GM19035 (cell line): ENCODE measurements around the gene MARCHF3.
"Not testable (repeated sequence)": the region's sequence is repeated elsewhere in the genome, so short reads cannot be mapped to it uniquely, and the experiment has no call there.

ENCODE experiments used
- ATAC-seq: cut with Tn5 transposase; IDR thresholded peaks from one replicate; pipeline ENCODE4 v1.9.1; 2021; ENCODE audit not compliant: unreplicated experiment

The MARCHF3 gene

DNA sequence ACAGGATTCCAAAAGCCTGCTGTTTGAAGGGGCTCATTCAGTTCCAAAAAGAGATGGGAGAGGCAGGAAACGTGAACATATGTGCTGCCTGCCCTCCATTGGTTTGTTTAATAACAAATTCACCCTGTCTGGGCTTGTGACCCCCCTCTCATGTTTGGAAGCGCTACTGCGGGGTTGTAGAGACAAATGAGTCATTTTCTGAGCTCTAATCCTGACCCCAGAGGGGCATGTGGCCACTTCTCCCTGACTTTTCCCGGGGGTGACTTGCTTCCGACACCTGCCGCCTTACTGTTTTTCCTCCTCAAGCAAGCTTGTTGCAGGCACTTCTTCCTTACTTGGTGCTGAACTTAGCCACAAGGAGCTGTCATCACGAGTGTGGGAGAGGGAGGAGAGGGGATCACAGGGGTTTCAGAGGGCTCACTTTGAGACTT is 177.5 kb downstream of the MARCHF3 start:
- no peak for ATAC-seq

DNA sequence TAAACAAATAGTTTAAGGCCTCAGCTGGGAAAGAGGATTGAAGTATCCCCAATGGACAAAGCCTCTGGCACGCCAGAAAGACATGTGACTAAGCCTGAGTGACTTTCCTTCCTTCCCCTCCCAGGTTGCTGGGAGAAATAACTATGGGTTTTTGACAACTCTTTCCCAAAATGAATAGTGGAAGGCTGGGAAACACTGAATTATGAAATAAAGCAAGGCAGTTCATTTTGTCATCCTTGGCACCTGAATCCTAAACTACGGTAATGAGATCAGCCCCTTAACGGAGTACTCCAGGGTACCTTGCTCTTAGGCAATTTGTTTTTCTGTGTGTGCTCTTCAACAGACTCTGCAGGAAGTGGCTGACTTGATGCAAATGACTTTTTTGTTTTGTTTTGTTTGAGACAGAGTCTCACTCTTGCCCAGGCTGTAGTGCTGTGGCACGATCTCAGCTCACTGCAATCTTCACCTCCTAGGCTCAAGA is 178.2 kb downstream of the MARCHF3 start:
- peak; percentile 87 for ATAC-seq

DNA sequence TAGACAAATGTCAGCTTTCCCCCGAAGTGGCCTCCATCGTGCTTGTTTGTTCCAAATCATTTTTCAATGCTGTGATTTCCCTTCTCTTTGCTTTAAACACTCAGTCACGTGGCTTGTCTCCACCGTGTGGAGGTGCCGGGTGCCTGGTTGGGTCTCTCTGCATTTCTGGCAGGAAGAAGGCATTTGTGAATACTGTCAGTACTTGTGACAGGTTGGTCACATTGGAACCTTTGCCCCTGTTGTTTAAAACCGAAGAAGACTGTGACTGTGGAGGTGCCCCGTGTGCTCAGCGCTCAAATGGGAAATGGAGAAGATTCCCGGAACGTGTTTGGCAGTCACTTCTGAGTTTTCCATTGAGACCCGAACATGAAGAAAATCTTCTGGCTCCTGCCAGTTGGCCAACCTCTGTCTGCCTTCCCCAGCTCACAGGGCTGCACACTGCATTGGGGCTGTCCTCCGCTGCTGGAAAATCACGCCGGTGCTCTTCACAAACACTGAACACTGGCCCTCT is 178.8 kb downstream of the MARCHF3 start:
- ATAC-seq, result no peak

DNA sequence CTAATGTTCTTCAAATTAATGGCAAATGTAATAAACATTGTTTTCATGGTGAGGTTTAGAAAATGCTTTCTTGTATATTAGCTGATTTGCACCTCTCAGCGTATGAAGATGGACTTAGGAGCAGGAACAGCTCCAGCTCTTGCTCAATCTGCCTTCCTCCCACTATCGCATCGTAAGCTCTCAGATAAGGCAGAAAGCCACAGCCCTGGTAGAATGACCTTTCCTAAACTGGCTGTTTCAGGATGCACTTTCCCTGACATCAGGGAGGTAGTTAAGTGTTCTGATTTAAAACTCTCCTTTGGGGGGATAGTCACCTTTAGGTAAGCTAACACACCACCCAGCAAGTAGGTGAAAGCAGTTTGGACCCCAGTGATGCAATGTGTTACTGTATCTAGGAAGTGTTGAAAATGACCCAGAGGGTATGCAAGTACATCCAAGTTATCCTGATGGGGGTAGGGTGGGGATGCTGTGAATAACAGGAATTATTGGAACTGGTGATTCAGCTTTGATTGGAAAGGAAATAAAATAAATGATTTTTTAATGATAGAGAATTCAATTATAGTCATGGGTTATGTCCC is 181.2 kb downstream of the MARCHF3 start:
- ATAC-seq, result no peak

DNA sequence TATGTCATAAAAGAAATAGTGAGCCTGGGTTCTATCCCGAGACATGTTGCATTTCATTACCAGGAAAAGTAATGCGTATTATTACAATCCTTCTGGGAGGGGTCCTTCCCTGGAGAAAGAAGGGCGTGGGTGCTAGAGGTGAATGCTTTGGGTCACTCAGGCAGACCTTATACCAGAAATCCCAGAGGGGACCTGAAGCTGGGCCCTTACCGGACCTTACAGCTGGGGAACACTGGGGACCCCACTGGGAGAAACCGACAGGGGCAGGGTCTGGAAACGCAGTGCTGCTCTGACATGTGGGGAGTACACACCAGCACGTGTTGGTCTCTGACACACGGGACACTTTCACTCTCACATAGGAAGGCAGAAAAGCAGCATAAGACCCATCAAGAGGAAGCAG is 182.1 kb downstream of the MARCHF3 start:
- ATAC-seq, result no peak

DNA sequence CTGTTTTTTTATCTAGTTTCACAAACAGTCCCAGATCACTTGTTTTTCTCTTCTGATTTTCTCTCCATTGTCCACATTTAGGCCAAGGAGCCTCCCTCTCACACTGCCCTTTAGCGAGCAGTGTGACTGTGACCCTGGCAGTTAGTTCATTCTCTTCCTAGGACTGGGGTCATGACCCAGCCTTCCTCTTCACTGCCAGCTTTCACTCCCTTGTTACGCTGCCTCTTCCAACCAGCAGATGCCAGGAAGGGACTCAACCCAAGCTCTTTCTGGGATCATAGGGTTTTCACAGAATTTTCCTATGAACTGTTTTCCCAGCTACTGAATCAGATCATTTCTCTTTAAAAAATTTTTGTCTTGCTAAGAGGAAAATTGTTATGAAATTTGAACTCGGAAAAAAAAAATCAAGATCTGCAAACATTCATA is 182.5 kb downstream of the MARCHF3 start:
- no peak for ATAC-seq

DNA sequence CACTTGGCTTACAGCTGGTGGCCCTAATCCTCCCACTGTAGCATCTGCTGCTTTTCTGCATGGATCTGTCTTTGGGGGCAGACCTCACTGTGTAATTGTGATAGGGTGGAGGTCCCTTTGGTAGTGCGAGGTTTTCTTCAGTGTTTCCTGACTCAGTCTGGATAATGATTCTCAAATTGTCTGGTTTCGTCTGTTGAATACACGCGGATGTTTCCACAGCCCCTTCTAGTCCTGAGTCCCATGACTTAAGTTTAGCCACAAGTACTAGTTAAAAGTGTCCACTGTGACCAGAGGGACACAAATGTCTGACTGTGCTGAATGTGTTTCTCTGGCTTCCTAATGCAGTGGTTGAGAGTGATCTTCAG is 182.9 kb downstream of the MARCHF3 start:
- no peak for ATAC-seq

DNA sequence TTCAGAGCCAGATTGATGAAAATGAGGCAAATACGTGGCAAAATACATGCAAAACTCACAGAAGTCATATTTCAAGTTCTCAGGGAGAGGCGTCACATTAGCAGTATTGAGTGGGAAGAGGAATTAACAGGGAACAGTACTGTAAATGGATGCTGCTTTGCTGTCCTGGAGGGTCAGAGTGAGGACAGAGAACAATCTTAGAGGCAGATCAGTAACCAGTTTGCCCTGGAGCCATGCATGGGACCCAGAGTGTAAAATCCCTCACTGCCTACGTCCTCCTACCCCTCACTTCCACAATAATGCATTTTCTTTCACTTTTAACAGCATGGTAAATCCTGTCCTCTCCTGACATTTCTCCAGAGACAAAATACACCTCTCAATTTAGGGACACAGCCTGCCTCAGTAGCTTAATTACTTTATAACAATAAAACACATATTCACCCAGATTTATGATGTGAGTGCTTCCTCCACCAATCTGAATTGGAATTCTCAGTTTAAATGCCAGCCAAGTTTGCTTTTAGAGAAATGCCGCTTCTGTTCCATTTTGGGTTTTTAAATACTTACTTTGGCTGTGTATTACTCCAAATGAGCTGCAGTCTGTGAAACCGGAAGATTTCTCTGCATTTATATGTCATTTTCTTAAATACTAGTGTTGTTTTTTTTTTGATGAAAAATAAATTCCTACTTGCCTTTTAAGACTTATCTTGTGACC is 183.5 kb downstream of the MARCHF3 start:
- ATAC-seq, result no peak

DNA sequence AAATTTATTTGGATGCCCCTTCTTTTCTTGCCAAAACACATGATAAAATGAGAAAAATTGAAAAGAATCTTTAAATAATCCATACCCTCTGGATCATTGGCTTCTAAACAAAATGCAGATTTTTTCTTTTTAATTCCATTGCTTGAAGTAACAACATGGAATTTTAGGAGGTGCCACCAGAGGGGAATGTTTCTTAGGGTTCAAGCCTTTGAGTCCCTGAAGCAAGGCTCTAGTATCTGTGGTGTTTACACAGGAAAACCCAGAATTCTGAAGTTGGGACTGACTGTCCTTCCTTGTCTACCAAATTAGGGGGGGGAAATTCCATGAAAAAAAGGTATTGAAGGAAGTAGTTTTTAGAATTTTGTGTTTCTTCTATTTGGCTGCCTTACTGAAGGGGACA is 184.0 kb downstream of the MARCHF3 start:
- no peak for ATAC-seq

DNA sequence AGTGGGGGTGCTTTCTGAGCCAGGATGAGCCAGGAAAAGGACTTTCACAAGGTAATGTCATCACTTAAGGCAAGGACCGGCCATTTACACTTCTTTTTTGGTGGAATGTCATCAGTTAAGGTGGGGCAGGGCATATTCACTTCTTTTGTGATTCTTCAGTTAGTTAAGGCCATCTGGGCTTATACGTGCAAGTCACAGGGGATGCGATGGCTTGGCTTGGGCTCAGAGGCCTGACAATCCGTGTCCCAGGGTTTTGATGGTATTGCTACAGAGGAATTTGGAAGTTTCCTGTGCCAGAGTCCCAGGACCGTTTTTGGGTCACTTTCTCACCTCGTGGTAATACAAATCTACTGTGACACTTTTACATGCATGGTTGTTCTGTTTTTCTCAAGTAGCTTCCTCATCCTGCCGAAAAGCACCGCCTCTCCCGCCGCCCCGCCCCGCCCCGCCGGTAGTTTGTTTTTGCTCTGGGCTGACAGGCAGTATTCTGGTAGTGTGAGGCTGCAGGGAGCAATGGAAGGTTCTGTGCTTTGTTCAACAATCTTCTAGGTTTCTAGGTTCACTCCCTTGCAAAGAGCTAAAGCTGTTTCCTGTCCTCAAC is 184.8 kb downstream of the MARCHF3 start:
- peak; percentile 91 for ATAC-seq

DNA sequence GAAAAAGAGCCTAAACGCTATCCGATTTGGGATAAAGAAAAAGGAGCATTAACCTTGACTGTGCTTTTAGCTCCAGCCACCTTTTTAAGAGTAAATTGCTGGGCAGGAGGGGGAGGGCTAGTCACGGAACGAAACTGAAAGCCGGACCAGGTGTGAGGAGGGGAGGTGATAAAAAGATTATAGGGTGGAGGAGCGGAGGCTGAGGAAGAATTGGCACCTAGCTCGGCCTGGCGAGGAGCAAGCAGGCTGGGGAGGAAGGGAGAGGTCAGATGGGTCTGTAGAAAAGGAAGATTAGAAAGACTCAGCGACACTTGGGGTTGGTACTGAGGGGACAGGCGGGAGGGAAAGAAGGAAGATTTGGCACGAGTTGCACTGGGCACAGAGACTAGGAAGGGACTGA is 187.0 kb downstream of the MARCHF3 start:
- not testable (repeated sequence) for ATAC-seq

DNA sequence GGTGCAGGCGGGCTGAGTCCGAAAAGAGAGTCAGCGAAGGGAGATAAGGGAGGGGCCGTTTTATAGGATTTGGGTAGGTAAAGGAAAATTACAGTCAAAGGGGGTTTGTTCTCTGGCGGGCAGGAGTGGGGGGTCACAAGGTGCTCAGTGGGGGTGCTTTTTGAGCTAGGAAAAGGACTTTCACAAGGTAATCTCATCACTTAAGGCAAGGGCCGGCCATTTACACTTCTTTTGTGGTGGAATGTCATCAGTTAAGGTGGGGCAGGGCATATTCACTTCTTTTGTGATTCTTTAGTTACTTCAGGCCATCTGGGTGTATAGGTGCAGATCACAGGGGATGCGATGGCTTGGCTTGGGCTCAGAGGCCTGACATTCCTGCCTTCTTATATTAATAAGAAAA is 191.0 kb downstream of the MARCHF3 start:
- ATAC-seq, result not testable (repeated sequence)

DNA sequence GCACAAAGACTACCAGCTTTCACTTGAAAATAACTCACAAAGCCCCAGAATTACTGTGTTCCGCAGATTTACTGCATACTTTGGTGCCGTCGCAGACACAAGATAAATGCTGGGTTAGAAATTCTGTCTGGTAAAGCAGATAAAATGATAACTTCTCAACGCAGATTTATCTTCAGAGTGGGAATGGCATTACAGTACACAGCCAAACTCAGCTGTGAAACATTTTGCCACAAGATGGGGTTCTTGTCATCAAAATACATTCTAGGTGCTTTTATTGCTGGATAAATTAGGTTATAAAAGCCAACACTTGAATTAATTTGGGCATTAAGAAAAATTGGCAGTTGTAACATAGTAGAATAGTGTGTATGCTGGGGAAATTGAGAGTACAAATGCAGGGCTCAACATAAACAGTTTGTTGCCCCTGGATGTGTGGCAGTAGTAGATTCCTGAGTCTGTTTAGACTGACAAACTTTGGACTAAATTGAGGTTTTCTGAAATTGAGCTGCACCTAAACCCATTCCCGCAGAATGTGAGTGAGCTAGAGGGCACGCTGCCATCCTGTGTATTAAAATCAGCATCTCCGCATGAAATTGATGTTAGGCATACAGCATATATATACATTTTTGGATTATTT is 192.3 kb downstream of the MARCHF3 start:
- ATAC-seq, result no peak

DNA sequence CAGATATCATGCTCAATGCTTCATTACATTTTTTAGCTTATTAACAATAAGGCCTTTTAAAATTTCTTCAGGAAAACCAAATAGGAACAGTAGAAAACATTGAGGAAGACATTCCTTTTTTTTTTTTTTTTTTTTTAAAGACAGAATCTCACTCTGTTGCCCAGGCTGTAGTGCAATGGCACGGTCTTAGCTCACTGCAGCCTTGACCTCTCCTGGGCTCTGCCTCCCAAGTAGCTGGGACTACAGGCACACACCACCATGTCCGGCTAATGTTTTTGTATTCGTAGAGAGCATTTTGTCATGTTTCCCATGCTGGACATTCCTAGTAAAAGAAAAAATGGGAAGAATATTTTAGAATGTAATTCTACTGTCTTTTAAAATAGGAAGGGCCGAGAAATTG is 193.1 kb downstream of the MARCHF3 start:
- ATAC-seq, result no peak

DNA sequence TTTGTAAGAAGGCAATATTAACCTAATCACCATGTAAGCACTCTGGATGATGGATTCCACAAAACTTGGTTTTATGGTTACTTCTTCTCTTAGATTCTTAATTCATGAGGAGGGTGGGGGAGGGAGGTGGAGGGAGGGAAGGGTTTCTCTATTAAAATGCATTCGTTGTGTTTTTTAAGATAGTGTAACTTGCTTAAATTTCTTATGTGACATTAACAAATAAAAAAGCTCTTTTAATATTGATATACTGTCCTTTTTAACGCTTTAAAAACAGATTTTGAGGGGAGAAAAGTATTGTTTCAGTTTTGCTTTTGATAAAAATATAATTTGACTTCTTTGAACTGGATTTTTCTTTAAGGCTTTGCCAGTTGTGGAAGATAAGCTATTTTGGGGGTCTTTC is 193.6 kb downstream of the MARCHF3 start:
- ATAC-seq, result no peak

DNA sequence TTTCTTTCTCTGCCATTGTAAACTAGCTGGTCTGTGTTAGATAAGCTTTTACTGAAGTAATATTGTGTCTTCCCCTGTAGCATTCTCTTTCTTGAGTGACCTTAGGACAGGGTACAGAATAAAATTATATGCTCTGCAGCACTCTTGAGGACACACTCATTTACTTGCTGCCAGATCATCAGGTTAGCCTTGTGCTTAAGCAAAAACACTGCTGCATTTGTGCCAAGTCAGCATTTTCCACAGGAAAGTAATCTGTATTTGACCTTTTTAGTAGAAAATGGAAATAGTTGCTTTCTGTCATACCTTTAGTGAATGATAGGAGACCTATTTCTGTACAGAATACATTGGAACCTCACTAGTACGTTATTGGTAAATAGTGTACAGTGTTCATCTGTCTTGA is 199.2 kb downstream of the MARCHF3 start:
- ATAC-seq, result no peak

DNA sequence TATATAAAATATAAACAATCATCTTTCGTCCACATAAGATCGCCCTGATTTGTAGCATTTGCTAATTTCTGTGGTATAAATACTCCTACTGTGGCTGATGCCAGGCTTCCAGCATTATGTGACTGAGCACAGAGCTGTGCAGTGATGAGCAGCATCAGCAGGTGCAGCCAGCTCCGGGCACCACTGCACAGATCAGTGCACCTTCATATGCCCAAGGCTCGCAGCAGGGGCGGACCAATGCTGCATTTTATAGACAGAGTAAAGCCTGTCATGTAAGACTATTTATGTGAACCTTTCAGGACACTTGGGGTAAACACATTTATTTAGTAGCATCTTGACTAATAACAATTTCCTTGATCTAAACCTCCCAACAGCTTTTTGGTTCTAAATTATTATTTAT is 200.3 kb downstream of the MARCHF3 start:
- ATAC-seq, result no peak

DNA sequence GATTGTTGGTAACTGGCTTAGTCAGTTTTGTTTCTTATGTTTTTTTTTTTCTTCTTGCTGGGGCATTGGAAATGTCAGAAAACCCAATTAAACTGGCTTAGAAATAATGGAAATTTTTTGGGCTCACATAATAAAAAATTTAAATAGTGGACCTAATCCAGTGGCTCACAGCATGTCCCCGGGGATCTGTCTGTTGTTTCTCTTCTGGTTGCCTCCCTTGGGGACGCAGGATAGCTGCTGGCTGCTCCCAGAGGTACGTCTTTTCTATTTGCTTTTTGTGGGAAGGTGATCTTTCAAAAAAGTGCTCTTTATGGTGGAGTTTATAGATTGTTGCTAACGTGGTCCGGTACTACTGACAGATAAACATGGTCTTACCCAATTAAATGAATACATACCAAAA is 201.3 kb downstream of the MARCHF3 start:
- ATAC-seq, result no peak

DNA sequence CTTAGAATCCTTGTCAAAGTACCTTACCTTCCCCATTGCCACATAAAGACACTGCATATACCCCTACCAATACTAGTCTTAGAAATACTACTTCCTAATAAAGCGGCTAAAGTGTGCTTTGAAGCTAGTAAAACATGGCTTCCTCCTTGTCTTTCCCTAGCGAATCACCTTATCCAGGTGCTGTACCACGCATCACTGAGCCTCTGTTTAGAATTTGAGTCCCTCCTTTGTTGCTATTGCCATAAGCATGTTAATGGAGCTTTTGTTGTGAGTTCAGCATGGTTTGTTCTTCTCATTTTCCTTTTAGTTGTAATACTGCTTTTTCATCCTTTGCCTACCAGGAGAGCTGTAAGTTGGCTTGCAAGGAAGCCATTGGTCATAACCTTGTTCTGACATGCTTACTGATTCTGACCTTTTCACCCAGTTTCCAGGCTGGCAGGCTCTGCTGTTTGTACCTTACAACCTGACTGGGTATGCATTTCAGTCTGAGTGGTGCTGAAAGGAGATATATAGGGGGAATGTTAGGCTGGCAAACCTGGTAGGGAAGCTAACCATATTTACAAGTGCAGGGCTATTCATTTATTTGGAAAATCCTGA is 203.6 kb downstream of the MARCHF3 start:
- no peak for ATAC-seq

DNA sequence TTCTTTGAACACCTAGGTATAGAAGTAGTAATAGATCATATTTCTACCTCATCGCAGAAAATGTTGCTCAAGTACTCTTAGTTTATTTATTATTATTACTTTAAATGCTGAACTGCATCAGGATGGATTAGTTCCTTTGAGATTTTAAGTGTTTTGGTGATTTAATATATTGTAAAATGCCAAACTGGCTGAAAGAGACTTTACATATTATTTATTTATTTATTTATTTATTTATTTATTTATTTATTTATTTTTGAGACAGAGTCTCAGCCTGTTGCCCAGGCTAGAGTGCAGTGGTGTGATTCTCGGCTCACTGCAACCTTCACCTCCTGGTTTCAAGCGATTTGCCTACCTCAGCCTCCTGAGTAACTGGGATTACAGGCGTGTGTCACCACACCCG is 211.1 kb downstream of the MARCHF3 start:
- no peak for ATAC-seq

DNA sequence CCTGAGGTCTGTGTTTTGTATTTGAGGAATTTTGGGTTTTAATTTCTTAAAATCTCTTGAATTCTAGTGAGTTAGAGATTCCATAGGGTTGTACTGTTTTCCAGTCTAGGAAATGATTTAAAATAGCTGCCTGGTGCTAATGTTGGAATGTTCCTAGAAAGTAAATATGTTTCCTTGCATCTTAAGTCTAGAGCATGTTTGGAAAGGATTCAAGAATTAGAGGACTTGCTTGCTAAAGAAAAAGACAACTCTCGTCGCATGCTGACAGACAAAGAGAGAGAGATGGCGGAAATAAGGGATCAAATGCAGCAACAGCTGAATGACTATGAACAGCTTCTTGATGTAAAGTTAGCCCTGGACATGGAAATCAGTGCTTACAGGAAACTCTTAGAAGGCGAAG is 211.6 kb downstream of the MARCHF3 start:
- no peak for ATAC-seq
